Middle frontal gyrus (tissue), 1 donor: ENCODE data around the gene LTBR.

ENCODE experiments used
- DNase-seq: peaks from one replicate; pipeline ENCODE4 v3.0.0-alpha.2; 2015; ENCODE audit warnings: low spot score; ENCODE audit errors: extremely low spot score

LTBR gene

DNA sequence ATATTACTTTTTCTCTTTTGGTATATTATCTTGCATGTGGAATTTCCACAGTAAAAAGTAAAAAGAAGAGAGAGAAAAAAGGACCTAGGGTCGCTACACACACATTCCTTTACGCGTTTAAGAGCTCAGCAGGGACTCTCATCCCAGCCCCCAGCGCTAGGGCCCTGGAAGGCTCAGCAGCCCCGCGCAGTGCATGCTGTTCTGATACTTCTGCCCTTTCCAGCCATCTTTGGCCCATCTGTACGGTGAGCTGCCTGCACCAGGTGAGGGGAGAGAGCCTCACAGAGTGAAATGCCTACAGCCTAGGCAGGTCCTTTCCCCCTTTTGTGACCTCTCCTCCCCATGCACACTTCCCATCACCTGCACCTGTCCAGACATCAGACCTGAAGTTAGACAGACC is 1.6 kb upstream of the LTBR start:
- no peak for DNase-seq

DNA sequence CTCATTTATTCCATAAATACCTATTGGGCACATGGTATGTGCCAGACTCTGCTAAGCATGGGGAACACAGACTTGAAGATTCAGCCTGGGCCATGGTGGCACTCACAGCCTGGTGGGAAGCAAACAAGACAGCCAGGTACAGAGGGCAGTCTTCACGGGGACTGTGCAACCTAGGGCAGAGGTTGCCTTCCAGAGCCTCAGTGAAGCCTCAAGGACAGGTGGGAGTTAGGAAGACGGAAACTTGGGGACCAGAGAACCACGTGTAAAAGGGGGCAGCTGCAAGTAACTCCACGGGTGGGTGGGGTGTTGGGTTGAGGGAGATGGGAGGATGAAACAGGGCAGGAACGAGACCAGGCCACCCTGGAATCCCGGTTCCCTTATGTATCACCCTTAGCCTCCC is 980 bp upstream of the LTBR start:
- no peak for DNase-seq

DNA sequence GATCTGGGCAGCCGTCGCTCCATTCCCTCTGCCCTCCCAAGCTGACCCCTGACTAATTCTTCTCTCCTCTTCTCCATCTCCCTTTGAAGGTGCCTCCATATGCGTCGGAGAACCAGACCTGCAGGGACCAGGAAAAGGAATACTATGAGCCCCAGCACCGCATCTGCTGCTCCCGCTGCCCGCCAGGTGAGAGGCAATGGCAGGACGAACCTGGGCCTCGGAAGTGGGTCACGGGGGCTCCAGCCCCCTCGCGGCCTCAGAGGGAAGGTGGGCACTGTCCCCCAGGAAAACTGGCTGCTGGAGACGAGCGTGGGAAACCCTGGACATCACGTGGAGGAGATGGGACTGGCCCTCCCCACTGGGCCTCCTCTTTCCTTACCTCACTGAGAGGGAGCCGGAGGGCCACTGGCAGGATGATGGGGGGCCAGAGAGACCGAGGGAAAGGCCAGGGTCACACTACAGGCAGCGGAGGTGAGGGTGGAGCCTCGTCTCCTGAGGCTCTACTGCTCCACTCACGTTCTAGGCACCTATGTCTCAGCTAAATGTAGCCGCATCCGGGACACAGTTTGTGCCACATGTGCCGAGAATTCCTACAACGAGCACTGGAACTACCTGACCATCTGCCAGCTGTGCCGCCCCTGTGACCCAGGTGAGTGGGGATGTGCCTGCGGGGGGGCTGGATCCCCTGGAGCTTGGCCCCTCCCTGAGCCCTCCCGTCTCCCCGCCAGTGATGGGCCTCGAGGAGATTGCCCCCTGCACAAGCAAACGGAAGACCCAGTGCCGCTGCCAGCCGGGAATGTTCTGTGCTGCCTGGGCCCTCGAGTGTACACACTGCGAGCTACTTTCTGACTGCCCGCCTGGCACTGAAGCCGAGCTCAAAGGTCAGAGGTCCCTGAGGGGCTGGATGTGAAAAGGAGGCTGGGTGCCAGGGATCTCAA is 806 bp downstream of the LTBR start:
- no peak for DNase-seq

DNA sequence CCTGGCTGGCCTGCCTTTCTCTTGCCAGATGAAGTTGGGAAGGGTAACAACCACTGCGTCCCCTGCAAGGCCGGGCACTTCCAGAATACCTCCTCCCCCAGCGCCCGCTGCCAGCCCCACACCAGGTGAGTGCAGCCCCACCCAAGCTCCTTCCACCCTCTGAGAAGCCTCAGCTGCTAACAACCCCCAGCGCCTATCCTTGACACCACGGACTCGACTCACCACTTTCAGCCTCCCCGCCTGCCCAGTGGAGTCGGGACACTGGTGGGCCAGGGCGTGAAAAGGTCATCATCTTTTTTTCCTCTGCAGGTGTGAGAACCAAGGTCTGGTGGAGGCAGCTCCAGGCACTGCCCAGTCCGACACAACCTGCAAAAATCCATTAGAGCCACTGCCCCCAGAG is 2.1 kb downstream of the LTBR start:
- no peak for DNase-seq

DNA sequence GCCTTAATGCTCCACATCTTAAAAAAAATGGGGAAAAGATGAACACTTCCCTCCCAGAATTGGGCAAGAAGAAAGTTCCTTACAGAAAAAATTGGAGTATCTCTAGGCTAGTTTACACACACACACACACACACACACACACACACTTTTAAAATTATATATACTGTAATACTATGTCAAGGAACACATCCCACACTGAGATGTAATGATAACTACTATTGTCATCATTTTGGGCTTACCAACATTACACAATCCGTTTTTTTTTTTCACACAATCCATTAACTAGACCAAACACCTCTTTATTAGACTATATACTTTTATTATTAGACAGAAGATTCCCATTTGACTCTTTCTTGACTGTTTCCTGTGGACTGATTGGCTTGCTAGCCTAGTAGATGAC is 2.5 kb downstream of the LTBR start:
- DNase-seq: no peak

DNA sequence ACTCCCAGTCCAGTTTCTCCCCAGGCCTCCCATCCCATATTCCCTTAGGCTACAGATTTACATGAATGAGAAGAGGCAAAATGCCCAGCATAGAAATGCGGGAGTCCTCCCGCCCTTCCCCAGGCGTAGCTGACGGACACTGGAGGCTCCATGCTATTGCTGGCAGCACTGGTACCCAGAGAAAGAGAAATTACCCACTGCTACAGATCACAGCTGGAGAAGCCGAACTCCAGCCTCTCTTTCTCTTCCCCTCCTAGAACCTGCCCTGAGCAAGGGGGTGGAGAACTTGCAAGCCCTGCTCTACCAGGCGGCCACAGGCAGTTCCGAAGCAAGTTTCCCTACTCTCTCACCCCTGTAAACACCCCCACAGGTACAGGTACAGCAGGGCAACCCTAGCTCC is 3.6 kb downstream of the LTBR start:
- DNase-seq: no peak

DNA sequence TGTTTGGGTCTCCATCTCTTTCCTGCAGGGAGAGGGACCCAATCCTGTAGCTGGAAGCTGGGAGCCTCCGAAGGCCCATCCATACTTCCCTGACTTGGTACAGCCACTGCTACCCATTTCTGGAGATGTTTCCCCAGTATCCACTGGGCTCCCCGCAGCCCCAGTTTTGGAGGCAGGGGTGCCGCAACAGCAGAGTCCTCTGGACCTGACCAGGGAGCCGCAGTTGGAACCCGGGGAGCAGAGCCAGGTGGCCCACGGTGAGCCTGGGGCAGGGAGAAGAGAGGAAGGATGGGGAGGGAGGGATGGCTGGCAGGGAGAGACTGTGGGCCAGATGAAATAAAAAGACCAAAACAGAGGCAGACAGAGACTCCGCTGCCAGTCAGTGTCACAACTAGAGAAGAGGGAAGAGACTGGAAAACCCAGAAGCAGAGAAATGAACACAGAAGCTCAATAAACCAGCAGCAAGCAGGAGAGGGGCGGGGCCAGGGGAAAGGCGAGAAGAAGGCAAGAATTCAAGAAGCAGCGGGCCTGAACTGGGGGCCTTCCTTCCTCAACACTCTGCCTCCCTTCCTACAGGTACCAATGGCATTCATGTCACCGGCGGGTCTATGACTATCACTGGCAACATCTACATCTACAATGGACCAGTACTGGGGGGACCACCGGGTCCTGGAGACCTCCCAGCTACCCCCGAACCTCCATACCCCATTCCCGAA is 6.3 kb downstream of the LTBR start:
- DNase-seq: no peak

DNA sequence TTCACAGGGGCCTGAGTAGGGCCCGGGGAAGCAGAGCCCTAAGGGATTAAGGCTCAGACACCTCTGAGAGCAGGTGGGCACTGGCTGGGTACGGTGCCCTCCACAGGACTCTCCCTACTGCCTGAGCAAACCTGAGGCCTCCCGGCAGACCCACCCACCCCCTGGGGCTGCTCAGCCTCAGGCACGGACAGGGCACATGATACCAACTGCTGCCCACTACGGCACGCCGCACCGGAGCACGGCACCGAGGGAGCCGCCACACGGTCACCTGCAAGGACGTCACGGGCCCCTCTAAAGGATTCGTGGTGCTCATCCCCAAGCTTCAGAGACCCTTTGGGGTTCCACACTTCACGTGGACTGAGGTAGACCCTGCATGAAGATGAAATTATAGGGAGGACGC is 7.1 kb downstream of the LTBR start:
- no peak for DNase-seq

DNA sequence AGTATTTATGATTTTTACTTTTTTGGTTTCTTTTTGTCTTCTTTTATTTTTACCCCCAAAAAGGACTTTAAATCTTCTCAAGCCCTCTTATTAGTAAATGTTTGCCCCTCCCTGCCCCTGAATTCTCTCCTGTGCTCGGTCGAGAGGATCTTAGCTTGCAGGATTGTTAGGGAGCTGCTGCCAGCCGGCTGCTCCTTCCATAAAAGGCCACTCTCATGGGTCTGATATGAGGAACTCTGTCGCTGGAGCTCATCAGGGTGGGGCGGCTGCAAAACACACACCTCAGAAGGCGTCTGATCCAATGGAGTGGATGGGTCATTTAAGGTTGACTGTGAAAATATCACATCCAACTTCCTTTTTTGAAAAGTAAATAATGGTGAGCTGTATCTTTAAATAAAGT is 8.5 kb downstream of the LTBR start:
- no peak for DNase-seq

DNA sequence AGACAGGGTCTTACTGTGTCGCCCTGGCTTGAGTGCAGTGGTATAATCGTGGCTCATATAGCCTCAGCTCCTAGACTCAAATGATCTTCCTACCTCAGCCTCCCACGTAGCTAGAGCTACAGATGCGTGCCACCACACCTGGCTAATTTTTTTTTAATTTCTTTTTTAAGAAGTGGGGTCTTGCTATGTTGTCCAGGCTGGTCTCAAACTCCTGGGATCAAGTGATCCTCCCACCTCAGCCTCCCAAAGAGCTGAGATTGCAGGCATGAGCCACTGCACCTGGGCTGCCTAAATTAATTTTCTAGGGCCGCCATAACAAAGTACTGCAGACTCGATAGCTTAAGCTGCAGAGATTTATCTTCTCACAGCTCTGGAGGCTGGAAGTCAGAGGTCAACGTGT is 9.1 kb downstream of the LTBR start:
- DNase-seq: no peak

DNA sequence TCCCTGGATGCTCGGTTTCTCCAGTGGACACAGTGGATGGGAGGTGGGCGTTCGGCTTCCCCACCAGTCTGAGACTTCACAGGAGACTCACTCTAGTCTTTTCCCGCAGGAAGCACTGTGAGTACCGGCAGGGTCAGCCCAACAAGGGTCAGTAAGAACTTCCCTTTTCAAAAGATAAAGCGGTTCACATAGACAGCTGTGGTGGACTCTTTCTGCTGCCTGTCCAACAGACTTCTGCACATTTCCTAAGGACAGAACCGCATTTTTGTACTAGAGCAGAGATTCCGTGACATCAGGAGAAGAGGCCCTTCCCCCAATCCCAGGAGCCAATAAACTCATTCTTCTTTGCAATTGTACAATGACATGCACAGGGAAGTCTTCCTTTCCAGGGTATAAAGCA is 10.4 kb downstream of the LTBR start:
- no peak for DNase-seq

DNA sequence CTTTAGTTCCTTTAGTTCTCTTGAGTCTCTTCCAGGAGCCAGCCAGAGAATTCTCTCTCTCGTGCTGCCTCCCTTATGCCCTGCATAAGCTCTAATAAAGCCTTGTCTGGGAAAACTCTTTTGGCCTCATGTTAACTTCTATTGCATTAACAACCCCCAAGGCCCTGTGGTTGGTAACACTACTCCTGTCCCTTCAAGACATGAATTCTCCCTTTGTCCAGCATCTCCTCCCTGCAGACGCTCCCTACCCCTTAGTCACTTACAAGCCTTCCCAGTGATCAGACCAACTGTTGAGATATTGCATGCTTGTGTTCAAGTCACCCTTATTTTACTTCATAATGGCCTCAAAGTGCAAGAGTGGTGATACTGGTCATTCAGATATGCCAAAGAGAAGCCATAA is 12.1 kb downstream of the LTBR start:
- no peak for DNase-seq

DNA sequence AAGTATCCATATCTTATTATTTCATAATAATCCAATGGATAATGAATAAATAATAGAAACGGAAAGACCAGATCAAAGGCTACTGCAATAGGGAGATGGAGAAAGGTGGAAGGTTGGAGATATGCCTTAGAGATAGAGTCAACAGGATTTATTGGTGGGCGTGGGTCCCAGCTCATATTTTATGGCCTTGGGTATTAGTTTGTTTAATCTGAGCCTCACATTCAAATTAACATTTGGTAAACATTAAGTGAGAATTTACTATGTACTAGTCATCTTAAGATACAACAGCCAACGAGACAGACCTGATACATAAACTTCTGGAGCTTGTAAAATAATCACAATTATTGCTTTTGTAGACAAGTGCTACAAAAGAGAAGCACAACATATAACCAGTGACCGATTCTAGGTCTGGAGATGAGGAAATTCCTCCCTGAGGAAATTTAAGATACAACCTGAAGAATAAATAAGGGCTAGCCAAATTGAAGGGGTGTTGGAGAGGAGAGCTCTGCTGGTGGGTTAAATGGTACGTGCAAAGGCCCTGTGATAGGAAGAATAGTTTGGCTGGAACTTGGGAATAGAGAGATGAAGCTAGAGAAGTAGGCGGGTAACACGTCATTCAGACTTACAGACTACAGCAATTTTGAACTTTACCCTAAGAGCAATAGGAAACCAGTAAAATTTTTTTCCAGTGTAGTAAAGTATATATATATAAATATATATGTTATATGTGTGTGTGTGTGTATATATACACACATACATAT is 16.1 kb downstream of the LTBR start:
- DNase-seq: no peak

DNA sequence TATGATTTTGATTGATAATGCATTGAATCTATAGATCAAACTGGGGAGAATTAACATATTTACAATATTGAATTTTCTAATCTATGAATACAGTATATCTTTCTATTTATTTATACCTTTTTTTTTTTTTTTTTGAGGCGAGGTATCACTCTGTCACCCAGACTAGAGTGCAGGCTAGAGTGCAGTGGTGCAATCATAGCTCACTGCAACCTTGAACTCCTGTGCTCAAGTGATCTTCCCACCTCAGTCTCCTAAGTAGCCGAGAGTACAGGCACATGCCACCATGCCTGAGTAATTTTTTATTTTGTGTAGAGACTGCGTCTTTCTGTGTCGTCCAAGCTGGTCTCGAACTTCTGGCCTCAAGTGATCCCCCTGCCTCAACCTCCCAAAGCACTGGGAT is 20.4 kb downstream of the LTBR start:
- DNase-seq: no peak

DNA sequence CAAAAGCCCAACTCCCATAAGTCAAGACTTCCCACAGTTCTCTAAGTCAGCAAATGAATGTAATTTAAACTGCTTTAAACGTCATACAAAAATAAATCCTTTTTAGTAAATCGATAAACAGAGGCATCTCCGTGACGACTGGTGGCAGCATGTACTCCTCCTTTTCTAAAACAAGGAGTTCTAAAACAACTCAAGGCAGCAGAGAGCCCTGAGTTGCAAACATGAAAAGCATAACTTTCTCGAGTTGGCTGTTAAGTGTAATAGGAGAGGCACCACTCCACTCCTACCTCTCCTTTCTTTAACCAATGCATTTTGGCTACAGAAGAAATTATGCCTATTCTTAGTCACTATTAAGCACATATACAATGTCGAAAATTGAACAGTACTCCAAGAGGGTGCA is 22.0 kb downstream of the LTBR start:
- no peak for DNase-seq

DNA sequence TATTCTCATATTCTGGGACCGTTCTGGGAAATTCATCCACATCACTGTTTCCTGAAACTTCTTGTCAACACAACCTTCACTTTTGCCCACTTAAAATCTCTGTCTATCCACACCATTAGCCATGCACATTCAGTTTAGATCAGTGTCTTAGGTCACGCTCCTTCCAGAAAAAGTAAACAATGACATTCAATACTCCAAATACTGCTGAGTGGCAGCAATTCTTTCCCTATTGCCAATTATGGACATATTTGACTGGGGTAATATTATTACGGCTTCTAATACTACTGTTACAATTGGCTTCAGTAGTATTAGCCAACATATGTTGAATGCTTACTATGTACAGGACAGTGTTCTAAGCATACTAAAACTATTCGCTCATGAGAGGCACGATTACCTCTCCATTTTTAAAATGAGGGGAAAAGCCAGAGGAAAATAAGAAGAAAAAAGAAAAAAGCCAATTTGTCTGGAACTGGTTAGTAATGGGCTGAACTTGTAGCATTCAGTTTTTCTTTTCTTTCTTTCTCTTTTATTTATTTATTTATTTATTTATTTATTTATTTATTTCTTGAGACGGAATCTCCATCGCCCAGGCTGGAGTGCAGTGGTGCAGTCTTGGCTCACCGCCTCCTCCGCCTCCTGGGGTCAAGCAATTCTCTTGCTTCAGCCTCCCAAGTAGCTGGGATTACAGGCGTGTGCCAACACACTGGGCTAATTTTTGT is 23.4 kb downstream of the LTBR start:
- DNase-seq: no peak

DNA sequence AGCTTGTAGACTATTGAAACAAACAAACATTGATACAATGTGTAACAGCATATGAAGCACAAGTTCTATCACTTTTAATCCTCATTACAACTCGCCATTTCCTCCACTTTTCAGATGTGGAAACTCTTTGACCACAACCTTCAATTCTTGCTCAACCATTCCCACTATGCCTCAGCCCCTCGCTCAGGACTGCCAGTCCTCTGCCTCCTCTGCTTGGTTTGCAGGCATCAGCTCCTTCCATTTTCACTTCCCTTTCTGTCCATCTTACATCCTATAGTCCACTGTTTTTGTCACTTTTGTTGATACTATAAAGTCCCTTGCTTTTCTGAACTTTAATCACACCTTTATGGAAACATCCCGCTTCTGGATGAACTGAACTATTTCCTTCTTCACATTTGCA is 32.6 kb downstream of the LTBR start:
- DNase-seq: no peak

DNA sequence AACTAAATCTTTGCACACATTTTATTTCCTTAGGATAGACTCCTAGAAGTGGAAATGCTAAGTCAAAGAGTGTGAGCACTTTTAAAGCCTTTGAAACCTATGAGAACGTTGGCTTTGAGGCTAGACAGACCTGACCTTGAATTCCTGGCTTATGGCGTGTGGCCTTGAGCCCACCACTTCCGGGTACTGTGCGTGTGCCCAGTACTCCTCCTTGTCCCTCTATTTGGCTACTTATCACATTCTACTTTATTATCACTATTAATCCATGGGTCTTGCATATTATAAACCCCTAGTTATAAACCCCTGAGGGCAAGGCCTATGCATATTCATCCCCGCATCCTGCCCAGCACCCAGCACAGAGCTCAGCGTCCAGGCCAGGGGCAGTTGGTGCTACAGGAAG is 34.8 kb downstream of the LTBR start:
- DNase-seq: no peak

DNA sequence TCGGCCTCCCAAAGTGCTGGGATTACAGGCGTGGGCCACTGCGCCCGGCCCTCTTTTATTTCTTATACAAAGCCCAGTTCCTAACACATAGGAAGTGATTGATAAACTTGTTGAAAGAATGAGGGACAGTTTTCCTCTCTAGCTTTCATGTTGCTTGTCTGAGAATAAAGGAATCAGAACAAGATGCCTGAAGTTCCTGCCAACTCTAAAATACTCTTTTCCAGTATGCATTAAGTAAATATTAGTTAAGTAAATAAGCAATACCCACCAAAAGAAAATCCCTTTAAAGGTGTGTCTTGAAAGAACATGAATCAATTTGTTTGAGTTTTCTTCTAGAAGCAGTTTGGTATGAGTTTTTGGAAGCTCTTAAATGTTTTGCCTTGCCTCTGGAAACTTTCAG is 36.4 kb downstream of the LTBR start:
- DNase-seq: no peak

DNA sequence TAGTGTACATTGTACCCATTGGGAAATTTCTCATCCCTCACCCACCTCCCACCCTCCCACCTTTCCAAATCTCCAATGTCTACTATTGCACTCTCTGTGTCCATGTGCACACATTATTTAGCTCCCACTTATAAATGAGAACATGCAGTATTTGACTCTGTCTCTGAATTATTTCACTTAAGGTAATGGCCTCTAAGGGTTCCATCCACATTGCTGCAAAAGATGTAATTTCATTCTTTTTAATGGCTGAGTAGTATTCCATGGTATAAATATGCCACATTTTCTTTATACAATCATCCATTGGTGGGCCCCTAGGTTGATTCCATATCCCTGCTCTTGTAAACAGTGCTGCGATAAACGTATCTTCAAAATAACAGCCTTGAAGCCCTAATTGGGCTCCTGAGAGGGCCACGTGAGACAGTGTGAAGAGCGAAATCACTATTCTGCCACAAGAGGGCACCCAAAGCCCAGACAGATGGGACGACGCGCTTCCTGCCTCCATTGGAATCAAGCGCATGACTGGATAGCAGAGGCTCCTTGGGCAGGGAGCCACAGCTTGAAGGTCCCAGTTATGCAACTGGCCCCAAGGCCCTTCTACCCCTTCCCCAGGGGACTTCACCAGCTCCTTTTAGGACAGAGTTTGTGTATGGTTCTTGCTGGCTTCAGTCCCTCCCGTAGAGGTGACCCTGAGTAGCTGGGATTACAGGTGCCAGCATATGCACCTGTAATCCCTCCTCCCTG is 39.5 kb downstream of the LTBR start:
- DNase-seq: peak; percentile 64

DNA sequence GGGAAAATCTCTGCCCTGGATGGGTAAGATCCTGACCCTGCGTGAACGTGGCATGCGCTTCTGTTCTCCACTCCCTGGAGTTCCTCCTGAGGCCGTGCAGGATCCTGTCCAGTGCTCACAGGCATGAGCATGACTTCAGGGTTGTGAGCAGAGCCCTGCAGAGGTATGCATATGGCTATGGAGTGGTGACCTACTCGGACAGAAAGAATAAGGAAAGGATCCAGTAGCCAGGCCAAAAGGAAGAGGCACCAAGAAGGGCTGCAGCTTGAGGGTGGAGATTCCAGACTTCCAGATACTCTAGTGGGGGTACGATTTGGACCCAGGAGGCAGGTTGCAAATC is 40.0 kb downstream of the LTBR start:
- DNase-seq: no peak
